ENCODE measurements around the gene ASB2. TPM values are rescaled to one million over a fixed set of nuclear protein-coding genes. Genes with fewer than 3 reads are reported as not detected.

Gene ASB2
- total RNA-seq, 1 experiment from 2014 or later = not detected

GRCh38 chr14:93935213-93935612, 41.2 kb downstream of the ASB2 start:
- H3K9me3 Mint-ChIP-seq (ENCODE audit: unreplicated experiment) = no peaks in the 10 kb centered on the region
- H3K4me3 ChIP-seq (ENCODE audit: low read depth, low read length) = no peak overlapping the region
- no peaks in the 10 kb centered on the region for H3K4me1 ChIP-seq
- BruUV-seq (replicated peaks) = no TSS peak
- no peaks in the 10 kb centered on the region for H3K36me3 ChIP-seq (ENCODE audit: control insufficient read depth, insufficient read depth, low read length)
- TF ChIP-seq CTCF (IDR thresholded peaks at IDR 0.05; ENCODE audit: insufficient read depth in 1 of 2, low read depth in 1 of 2, low read length in 1 of 2, severe bottlenecking in 1 of 2, unreplicated experiment in 1 of 2) = no peak
- intact Hi-C loops (cut with micrococcal nuclease; ENCODE audit: unreplicated experiment) = loop anchor here (5.0 kb wide), 1 partner anchor 67 kb away; no protein-coding TSS in a partner anchor
- POLR2A ChIA-PET = no interaction called here
- H3K27ac Mint-ChIP-seq (ENCODE audit: unreplicated experiment) = no peak overlapping the region
- H3K9me3 ChIP-seq = no peaks in the 10 kb centered on the region
- CTCF ChIA-PET = interaction anchor here (1.0 to 1.3 kb wide), 4 partner anchors 18 to 280 kb away, joined by 3 read pairs; no protein-coding TSS in a partner anchor
- H3K27me3 ChIP-seq (replicated peaks; ENCODE audit: control insufficient read depth, insufficient read depth, low read length) = no peaks in the 10 kb centered on the region
- no peaks in the 10 kb centered on the region for H3K4me1 Mint-ChIP-seq (ENCODE audit: low read depth, unreplicated experiment)
- DNase-seq = no peak
- no peaks in the 10 kb centered on the region for H3K27me3 Mint-ChIP-seq (ENCODE audit: insufficient read depth, unreplicated experiment)
- H3K36me3 Mint-ChIP-seq (ENCODE audit: insufficient read depth, unreplicated experiment) = no peaks in the 10 kb centered on the region
- H3K4me3 Mint-ChIP-seq (ENCODE audit: unreplicated experiment) = no peak overlapping the region

- no peaks in the 10 kb centered on the region for H3K4me1 ChIP-seq
- no peak for TF ChIP-seq CTCF (IDR thresholded peaks at IDR 0.05; ENCODE audit: insufficient read depth in 1 of 2, low read depth in 1 of 2, low read length in 1 of 2, severe bottlenecking in 1 of 2, unreplicated experiment in 1 of 2)
Observed at GRCh38 chr14:93932642-93933041, 43.7 kb downstream of the ASB2 start.

GRCh38 chr14:93930989-93931307, 45.4 kb downstream of the ASB2 start:
- ChIA-PET CTCF (interaction anchor here (0.6 kb wide), 1 partner anchor 66 kb away, joined by 4 read pairs; the partner anchor contains the start of gene CCDC197), POLR2A (interaction anchor here (0.6 kb wide), 1 partner anchor 820 kb away, joined by 3 read pairs; no protein-coding TSS in a partner anchor)

More at GRCh38 chr14:93932642-93933041, 43.7 kb downstream of the ASB2 start:
- no peaks in the 10 kb centered on the region for H3K9me3 Mint-ChIP-seq (ENCODE audit: unreplicated experiment)
- H3K4me3 Mint-ChIP-seq (ENCODE audit: unreplicated experiment) = no peak overlapping the region
- H3K27me3 ChIP-seq (replicated peaks; ENCODE audit: control insufficient read depth, insufficient read depth, low read length) = no peaks in the 10 kb centered on the region
- H3K27me3 Mint-ChIP-seq (ENCODE audit: insufficient read depth, unreplicated experiment) = no peaks in the 10 kb centered on the region
- CTCF ChIA-PET = no interaction called here
- no peaks in the 10 kb centered on the region for H3K36me3 ChIP-seq (ENCODE audit: control insufficient read depth, insufficient read depth, low read length)
- H3K4me3 ChIP-seq (ENCODE audit: low read depth, low read length) = no peak overlapping the region
- H3K36me3 Mint-ChIP-seq (ENCODE audit: insufficient read depth, unreplicated experiment) = no peaks in the 10 kb centered on the region
- BruUV-seq (replicated peaks) = no TSS peak
- intact Hi-C loops (cut with micrococcal nuclease; ENCODE audit: unreplicated experiment) = no loop called here
- POLR2A ChIA-PET = no interaction called here
- DNase-seq = no peak
- H3K4me1 Mint-ChIP-seq (ENCODE audit: low read depth, unreplicated experiment) = no peaks in the 10 kb centered on the region
- no peak overlapping the region for H3K27ac Mint-ChIP-seq (ENCODE audit: unreplicated experiment)
- H3K9me3 ChIP-seq = no peaks in the 10 kb centered on the region

More at GRCh38 chr14:93930989-93931307, 45.4 kb downstream of the ASB2 start:
- Mint-ChIP-seq H3K4me3 (ENCODE audit: unreplicated experiment) (no peak overlapping the region), H3K27me3 (ENCODE audit: insufficient read depth, unreplicated experiment) (no peaks in the 10 kb centered on the region), H3K27ac (ENCODE audit: unreplicated experiment) (no peak overlapping the region), H3K4me1 (ENCODE audit: low read depth, unreplicated experiment) (no peaks in the 10 kb centered on the region), H3K9me3 (ENCODE audit: unreplicated experiment) (no peaks in the 10 kb centered on the region), H3K36me3 (ENCODE audit: insufficient read depth, unreplicated experiment) (no peaks in the 10 kb centered on the region)
- H3K4me1 ChIP-seq = no peaks in the 10 kb centered on the region
- TF ChIP-seq CTCF (IDR thresholded peaks at IDR 0.05; ENCODE audit: insufficient read depth in 1 of 2, low read depth in 1 of 2, low read length in 1 of 2, severe bottlenecking in 1 of 2, unreplicated experiment in 1 of 2) = no peak
- no peaks in the 10 kb centered on the region for H3K9me3 ChIP-seq
- intact Hi-C loops (cut with micrococcal nuclease; ENCODE audit: unreplicated experiment) = no loop called here
- no peaks in the 10 kb centered on the region for H3K36me3 ChIP-seq (ENCODE audit: control insufficient read depth, insufficient read depth, low read length)
- no peaks in the 10 kb centered on the region for H3K27me3 ChIP-seq (replicated peaks; ENCODE audit: control insufficient read depth, insufficient read depth, low read length)
- H3K4me3 ChIP-seq (ENCODE audit: low read depth, low read length) = no peak overlapping the region
- BruUV-seq (replicated peaks) = no TSS peak
- no peak for DNase-seq
